Stimulated activated memory B cell treated with anti-CD40 and anti-IgM and Interleukin-4, amounts not matched to agents 10 μg/mL and 1 μg/mL and 100 μg/mL, for 72 hours (primary cell): ENCODE results near the gene NME2.
"Not testable (repeated sequence)": the region's sequence is repeated elsewhere in the genome, so short reads cannot be mapped to it uniquely, and the experiment has no call there.

Source experiments
- ATAC-seq: fragments of 150-1000 bp; cut with Tn5 transposase; 2 replicates; pipeline ENCODE4 v1.10.0; 2021
- H3K27ac Mint-ChIP-seq: one replicate; pipeline ENCODE4 v1.8.0; 2022; ENCODE audit warnings: mild to moderate bottlenecking, mixed read lengths
- H3K27me3 Mint-ChIP-seq: one replicate; pipeline ENCODE4 v1.8.0; 2022; ENCODE audit warnings: mixed read lengths
- H3K36me3 Mint-ChIP-seq: one replicate; pipeline ENCODE4 v1.8.0; 2022; ENCODE audit warnings: mixed read lengths
- H3K4me1 Mint-ChIP-seq: one replicate; pipeline ENCODE4 v1.8.0; 2022; ENCODE audit warnings: mixed read lengths
- H3K4me3 Mint-ChIP-seq: one replicate; pipeline ENCODE4 v1.8.0; 2022; ENCODE audit warnings: mild to moderate bottlenecking, moderate library complexity, mixed read lengths
- H3K9me3 Mint-ChIP-seq: one replicate; pipeline ENCODE4 v1.8.0; 2022; ENCODE audit warnings: mixed read lengths

The NME2 gene

GRCh38 chr17:51169340-51169739 lies 3.1 kb downstream of the NME2 start:
- Mint-ChIP-seq H3K27ac (peak overlapping the region; percentile 57), H3K9me3 (no peaks in the 10 kb centered on the region), H3K36me3 (peaks cover 31% of the 10 kb centered on the region), H3K4me3 (no peak overlapping the region), H3K4me1 (peaks cover 30% of the 10 kb centered on the region), H3K27me3 (no peaks in the 10 kb centered on the region)
- no peak for ATAC-seq

- peaks cover 31% of the 10 kb centered on the region for H3K36me3 Mint-ChIP-seq
- no peak for ATAC-seq
- no peaks in the 10 kb centered on the region for H3K27me3 Mint-ChIP-seq
- no peak overlapping the region for H3K4me3 Mint-ChIP-seq
- H3K9me3 Mint-ChIP-seq = no peaks in the 10 kb centered on the region
- no peak overlapping the region for H3K27ac Mint-ChIP-seq
- H3K4me1 Mint-ChIP-seq = peaks cover 20% of the 10 kb centered on the region
Measured at GRCh38 chr17:51170736-51171135, 4.5 kb downstream of the NME2 start.

GRCh38 chr17:51172030-51172429 lies 5.8 kb downstream of the NME2 start:
- not testable (repeated sequence) for H3K9me3 Mint-ChIP-seq, H3K4me3 Mint-ChIP-seq, H3K27ac Mint-ChIP-seq, H3K27me3 Mint-ChIP-seq, ATAC-seq
- Mint-ChIP-seq H3K4me1 (peaks cover 17% of the 10 kb centered on the region), H3K36me3 (peaks cover 31% of the 10 kb centered on the region)

- Mint-ChIP-seq H3K27ac (peak overlapping the region; percentile 39), H3K36me3 (peaks cover 30% of the 10 kb centered on the region), H3K9me3 (no peaks in the 10 kb centered on the region), H3K4me1 (no peaks in the 10 kb centered on the region), H3K4me3 (no peak overlapping the region), H3K27me3 (no peaks in the 10 kb centered on the region)
- no peak for ATAC-seq
Measured at GRCh38 chr17:51180486-51180885, 14.3 kb downstream of the NME2 start.

- Mint-ChIP-seq H3K27me3 (no peaks in the 10 kb centered on the region), H3K4me1 (no peaks in the 10 kb centered on the region), H3K27ac (no peak overlapping the region), H3K4me3 (no peak overlapping the region), H3K9me3 (no peaks in the 10 kb centered on the region), H3K36me3 (peaks cover 50% of the 10 kb centered on the region)
- ATAC-seq = no peak
Measured at GRCh38 chr17:51184124-51184523, 17.9 kb downstream of the NME2 start.

GRCh38 chr17:51185763-51186332 lies 19.6 kb downstream of the NME2 start:
- H3K36me3 Mint-ChIP-seq = peaks cover 44% of the 10 kb centered on the region
- H3K4me1 Mint-ChIP-seq = no peaks in the 10 kb centered on the region
- ATAC-seq = no peak
- H3K4me3 Mint-ChIP-seq = no peak overlapping the region
- H3K9me3 Mint-ChIP-seq = no peaks in the 10 kb centered on the region
- H3K27ac Mint-ChIP-seq = no peak overlapping the region
- H3K27me3 Mint-ChIP-seq = no peaks in the 10 kb centered on the region

GRCh38 chr17:51188271-51188833 lies 22.1 kb downstream of the NME2 start:
- no peak for ATAC-seq
- no peak overlapping the region for H3K27ac Mint-ChIP-seq
- no peaks in the 10 kb centered on the region for H3K9me3 Mint-ChIP-seq
- no peaks in the 10 kb centered on the region for H3K4me1 Mint-ChIP-seq
- H3K4me3 Mint-ChIP-seq = no peak overlapping the region
- peaks cover 52% of the 10 kb centered on the region for H3K36me3 Mint-ChIP-seq
- no peaks in the 10 kb centered on the region for H3K27me3 Mint-ChIP-seq

GRCh38 chr17:51189162-51189561 lies 23.0 kb downstream of the NME2 start:
- no peak for ATAC-seq
- Mint-ChIP-seq H3K4me3 (no peak overlapping the region), H3K4me1 (no peaks in the 10 kb centered on the region), H3K9me3 (no peaks in the 10 kb centered on the region), H3K27me3 (no peaks in the 10 kb centered on the region), H3K27ac (no peak overlapping the region), H3K36me3 (peaks cover 53% of the 10 kb centered on the region)

- ATAC-seq = no peak
- H3K4me1 Mint-ChIP-seq = no peaks in the 10 kb centered on the region
- no peaks in the 10 kb centered on the region for H3K27me3 Mint-ChIP-seq
- no peak overlapping the region for H3K4me3 Mint-ChIP-seq
- H3K27ac Mint-ChIP-seq = peak overlapping the region; percentile 37
- peaks cover 51% of the 10 kb centered on the region for H3K36me3 Mint-ChIP-seq
- H3K9me3 Mint-ChIP-seq = no peaks in the 10 kb centered on the region
Measured at GRCh38 chr17:51189628-51190027, 23.4 kb downstream of the NME2 start.

- H3K36me3 Mint-ChIP-seq = peaks cover 31% of the 10 kb centered on the region
- no peak overlapping the region for H3K27ac Mint-ChIP-seq
- no peak overlapping the region for H3K4me3 Mint-ChIP-seq
- H3K27me3 Mint-ChIP-seq = no peaks in the 10 kb centered on the region
- ATAC-seq = no peak
- H3K9me3 Mint-ChIP-seq = no peaks in the 10 kb centered on the region
- H3K4me1 Mint-ChIP-seq = no peaks in the 10 kb centered on the region
Measured at GRCh38 chr17:51191895-51192294, 25.7 kb downstream of the NME2 start.

GRCh38 chr17:51197754-51198153 lies 31.5 kb downstream of the NME2 start:
- Mint-ChIP-seq H3K9me3 (no peaks in the 10 kb centered on the region), H3K27ac (peak overlapping the region; percentile 15), H3K36me3 (peaks cover 33% of the 10 kb centered on the region), H3K4me3 (no peak overlapping the region), H3K27me3 (no peaks in the 10 kb centered on the region), H3K4me1 (no peaks in the 10 kb centered on the region)
- no peak for ATAC-seq

- no peak overlapping the region for H3K27ac Mint-ChIP-seq
- H3K27me3 Mint-ChIP-seq = no peaks in the 10 kb centered on the region
- no peaks in the 10 kb centered on the region for H3K9me3 Mint-ChIP-seq
- H3K4me1 Mint-ChIP-seq = no peaks in the 10 kb centered on the region
- H3K36me3 Mint-ChIP-seq = peaks cover 32% of the 10 kb centered on the region
- no peak for ATAC-seq
- no peak overlapping the region for H3K4me3 Mint-ChIP-seq
Measured at GRCh38 chr17:51200295-51200694, 34.1 kb downstream of the NME2 start.

- no peak overlapping the region for H3K4me3 Mint-ChIP-seq
- H3K27ac Mint-ChIP-seq = no peak overlapping the region
- no peak for ATAC-seq
- H3K36me3 Mint-ChIP-seq = peaks cover 38% of the 10 kb centered on the region
- H3K9me3 Mint-ChIP-seq = no peaks in the 10 kb centered on the region
- no peaks in the 10 kb centered on the region for H3K4me1 Mint-ChIP-seq
- no peaks in the 10 kb centered on the region for H3K27me3 Mint-ChIP-seq
Measured at GRCh38 chr17:51200846-51201245, 34.6 kb downstream of the NME2 start.

- H3K4me3 Mint-ChIP-seq = no peak overlapping the region
- no peak overlapping the region for H3K27ac Mint-ChIP-seq
- H3K4me1 Mint-ChIP-seq = no peaks in the 10 kb centered on the region
- H3K27me3 Mint-ChIP-seq = no peaks in the 10 kb centered on the region
- ATAC-seq = no peak
- peaks cover 24% of the 10 kb centered on the region for H3K36me3 Mint-ChIP-seq
- H3K9me3 Mint-ChIP-seq = no peaks in the 10 kb centered on the region
Measured at GRCh38 chr17:51203838-51204237, 37.6 kb downstream of the NME2 start.

- Mint-ChIP-seq H3K4me1 (no peaks in the 10 kb centered on the region), H3K4me3 (no peak overlapping the region), H3K9me3 (no peaks in the 10 kb centered on the region), H3K27ac (no peak overlapping the region), H3K36me3 (peaks cover 41% of the 10 kb centered on the region), H3K27me3 (no peaks in the 10 kb centered on the region)
- no peak for ATAC-seq
Measured at GRCh38 chr17:51214920-51215319, 48.7 kb downstream of the NME2 start.

- no peak for ATAC-seq
- no peak overlapping the region for H3K4me3 Mint-ChIP-seq
- no peaks in the 10 kb centered on the region for H3K4me1 Mint-ChIP-seq
- H3K27ac Mint-ChIP-seq = no peak overlapping the region
- no peaks in the 10 kb centered on the region for H3K27me3 Mint-ChIP-seq
- peaks cover 35% of the 10 kb centered on the region for H3K36me3 Mint-ChIP-seq
- no peaks in the 10 kb centered on the region for H3K9me3 Mint-ChIP-seq
Measured at GRCh38 chr17:51217946-51218345, 51.7 kb downstream of the NME2 start.
